H1 (cell line): ENCODE results near the gene QRICH2. TPM values are rescaled to one million over a fixed set of nuclear protein-coding genes. Genes with fewer than 3 reads are reported as not detected.

Source experiments
- BACH1 ChIP-seq: IDR thresholded peaks from 2 replicates; pipeline ENCODE4 v1.6.1; 2012; ENCODE audit warnings: low read length, improper control_type of control experiment
- CBX8 ChIP-seq: fragments of 300-800, 300-1000 bp; sonication (generic); IDR thresholded peaks from 2 replicates; pipeline ENCODE4 v1.7.1; 2016; ENCODE audit warnings: low read depth, low read length, borderline replicate concordance
- CEBPB ChIP-seq: IDR thresholded peaks from 2 replicates; pipeline ENCODE4 v1.6.1; 2012; ENCODE audit warnings: low read depth, low read length
- CREB1 ChIP-seq: IDR thresholded peaks from 2 replicates; pipeline ENCODE4 v1.6.1; 2012; ENCODE audit warnings: inconsistent platforms
- CTBP2 ChIP-seq: IDR thresholded peaks from 2 replicates; pipeline ENCODE4 v1.7.0; 2011; ENCODE audit warnings: borderline replicate concordance, mild to moderate bottlenecking, moderate library complexity, mixed read lengths, low read length; ENCODE audit not compliant: insufficient read depth, insufficient read length
- EGR1 ChIP-seq: IDR thresholded peaks from 2 replicates; pipeline ENCODE4 v1.6.1; 2011; ENCODE audit warnings: low read depth, low read length, borderline replicate concordance
- NRF1 ChIP-seq: IDR thresholded peaks from 2 replicates; pipeline ENCODE4 v1.6.1; 2011; ENCODE audit warnings: mild to moderate bottlenecking, low read depth, low read length, improper control_type of control experiment
- SIN3A ChIP-seq, 2 experiments: IDR thresholded peaks in 1 of 2; conservative IDR thresholded peaks in 1 of 2; 2 replicates each; pipeline ENCODE4 v1.6.1; 2011 to 2012; ENCODE audit warnings: low read length in 2 of 2, improper control_type of control experiment in 1 of 2, low read depth in 1 of 2, mild to moderate bottlenecking in 1 of 2
- SIRT6 ChIP-seq: IDR thresholded peaks from one replicate; pipeline ENCODE4 v1.7.1; 2012; ENCODE audit warnings: low read length, inconsistent platforms
- SP2 ChIP-seq: IDR thresholded peaks from 2 replicates; pipeline ENCODE4 v1.6.1; 2012; ENCODE audit warnings: mild to moderate bottlenecking, low read length, inconsistent platforms
- SP4 ChIP-seq: IDR thresholded peaks from 2 replicates; pipeline ENCODE4 v1.6.1; 2012; ENCODE audit warnings: low read length, inconsistent platforms
- TAF1 ChIP-seq: IDR thresholded peaks from 2 replicates; pipeline ENCODE4 v1.6.1; 2011; ENCODE audit warnings: mild to moderate bottlenecking, low read depth, low read length
- TAF7 ChIP-seq: optimal IDR thresholded peaks from 2 replicates; pipeline ENCODE3; 2011; ENCODE audit warnings: low read depth, mild to moderate bottlenecking, inconsistent platforms, low read length, moderate library complexity, borderline replicate concordance
- TBP ChIP-seq: IDR thresholded peaks from 2 replicates; pipeline ENCODE4 v1.6.1; 2011; ENCODE audit warnings: low read depth, low read length, improper control_type of control experiment
- TCF12 ChIP-seq: IDR thresholded peaks from 2 replicates; pipeline ENCODE4 v1.6.1; 2011; ENCODE audit warnings: low read depth, mild to moderate bottlenecking, low read length
- TEAD4 ChIP-seq: IDR thresholded peaks from 2 replicates; pipeline ENCODE4 v1.6.1; 2012; ENCODE audit warnings: low read depth, low read length, inconsistent platforms, mixed read lengths
- polyA plus RNA-seq, 7 experiments: library from polyadenylated mRNA; depleted of rRNA in 3 of 7; stranded (reverse) in 5 of 7; unstranded in 2 of 7; fragments of >200 nt in 5 of 7; fragments of 200-250 nt in 2 of 7; gene quantifications; 1 replicate in 5 of 7; 2 replicates in 1 of 7; 4 replicates in 1 of 7; pipeline versions ENCODE4 v1.2.1 to v1.2.3, GENCODE V29; 2011 to 2013; ENCODE audit warnings: missing spikeins in 2 of 7, mixed read lengths in 2 of 7
- total RNA-seq: library from RNA; stranded (reverse); fragmentation: NEBNext Ultra II Directional; extraction: Animal tissue kit (Norgen Biotek cat#: 25700); gene quantifications from 2 replicates; pipeline ENCODE4 v1.2.1, GENCODE V29; 2021
- TF ChIP-seq, protein P1 (sequence below): IDR thresholded peaks from 2 replicates; pipeline ENCODE4 v1.6.1; 2012; ENCODE audit warnings: low read length, inconsistent platforms
- TF ChIP-seq, protein P2 (sequence below): IDR thresholded peaks from 2 replicates; pipeline ENCODE4 v1.6.1; 2012; ENCODE audit warnings: inconsistent platforms
- TF ChIP-seq, protein P3 (sequence below): IDR thresholded peaks from 2 replicates; pipeline ENCODE4 v1.6.1; 2012; ENCODE audit warnings: inconsistent platforms
- TF ChIP-seq, protein P4 (sequence below), 3 experiments: IDR thresholded peaks; 1 replicate in 2 of 3; 2 replicates in 1 of 3; pipeline versions ENCODE4 v1.5.1 to v1.6.1; 2011; ENCODE audit warnings: low read length in 3 of 3, mild to moderate bottlenecking in 3 of 3, inconsistent platforms in 2 of 3, low read depth in 1 of 3, moderate library complexity in 1 of 3; ENCODE audit not compliant: insufficient read depth in 1 of 3; ENCODE audit errors: control extremely low read depth in 1 of 3

QRICH2 gene
- total and polyA plus RNA-seq, 2 of the 8 experiments (the other 6 are each of a cell fraction or from before 2014, with no cell fraction given) = 2.8 to 3.8 TPM

DNA sequence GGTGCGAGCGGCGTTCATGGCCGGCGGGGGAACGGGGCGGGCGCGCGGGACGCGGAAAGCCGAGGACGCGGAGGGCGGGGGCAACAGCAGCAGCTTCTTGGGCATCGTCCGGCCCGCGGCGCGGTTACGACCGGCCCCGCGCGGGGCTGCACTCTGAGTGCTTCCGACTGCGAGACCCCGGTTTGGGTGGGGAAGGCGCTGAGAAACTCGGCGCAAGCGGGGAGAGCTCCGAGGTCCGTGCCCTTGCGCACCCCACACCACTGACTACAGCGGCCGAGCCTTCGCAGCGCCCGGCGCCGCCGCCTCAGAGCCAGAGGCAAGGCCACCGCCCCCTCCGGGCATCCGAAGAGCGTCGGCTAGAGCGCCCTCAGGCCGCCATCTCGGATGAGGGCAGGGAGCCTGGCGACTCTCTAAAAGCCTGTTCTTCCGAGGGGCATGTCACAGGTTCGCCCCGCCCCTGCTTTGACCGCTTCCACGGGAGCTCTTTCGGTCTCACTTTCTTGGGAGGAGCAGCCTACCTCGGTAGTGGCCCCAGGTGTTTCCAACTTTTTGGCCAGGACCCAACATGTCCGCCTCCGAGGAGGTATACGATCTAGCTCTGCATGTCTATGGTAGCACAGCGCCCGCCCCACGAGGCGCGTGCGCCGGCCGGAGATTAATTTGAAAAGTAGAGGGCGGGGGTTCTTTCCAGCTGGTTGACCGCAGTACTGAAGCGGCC is 45.7 kb upstream of the QRICH2 start, which contains the start of gene PRPSAP1 (continued):
- TF ChIP-seq NRF1 (peak; percentile 57), TCF12 (no peak), TEAD4 (0 out of 2 replicates have a peak, but pooled peaks have one; percentile 2), BACH1 (no peak), SP2 (peak; percentile 100), TAF7 (peak; percentile 94), CTBP2 (no peak), TAF1 (peak; percentile 99), CBX8 (no peak), TBP (peak; percentile 91), SIRT6 (no peak), SP4 (0 out of 2 replicates have a peak, but pooled peaks have one; percentile 50), CREB1 (peak; percentile 60), CEBPB (no peak), EGR1 (peak; percentile 80), SIN3A (conservative IDR thresholded peaks at IDR 0.05 in 1 of 2, IDR thresholded peaks at IDR 0.05 in 1 of 2; ENCODE audit: low read depth in 1 of 2, low read length in 2 of 2) (peak in 1 of 2 experiments; percentile 39; a peak in 2 of 4 replicates)
- TF ChIP-seq, protein P1, sequence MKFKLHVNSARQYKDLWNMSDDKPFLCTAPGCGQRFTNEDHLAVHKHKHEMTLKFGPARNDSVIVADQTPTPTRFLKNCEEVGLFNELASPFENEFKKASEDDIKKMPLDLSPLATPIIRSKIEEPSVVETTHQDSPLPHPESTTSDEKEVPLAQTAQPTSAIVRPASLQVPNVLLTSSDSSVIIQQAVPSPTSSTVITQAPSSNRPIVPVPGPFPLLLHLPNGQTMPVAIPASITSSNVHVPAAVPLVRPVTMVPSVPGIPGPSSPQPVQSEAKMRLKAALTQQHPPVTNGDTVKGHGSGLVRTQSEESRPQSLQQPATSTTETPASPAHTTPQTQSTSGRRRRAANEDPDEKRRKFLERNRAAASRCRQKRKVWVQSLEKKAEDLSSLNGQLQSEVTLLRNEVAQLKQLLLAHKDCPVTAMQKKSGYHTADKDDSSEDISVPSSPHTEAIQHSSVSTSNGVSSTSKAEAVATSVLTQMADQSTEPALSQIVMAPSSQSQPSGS = peak; percentile 76; the same call in 1 of the 2 replicates
- TF ChIP-seq, protein P2, sequence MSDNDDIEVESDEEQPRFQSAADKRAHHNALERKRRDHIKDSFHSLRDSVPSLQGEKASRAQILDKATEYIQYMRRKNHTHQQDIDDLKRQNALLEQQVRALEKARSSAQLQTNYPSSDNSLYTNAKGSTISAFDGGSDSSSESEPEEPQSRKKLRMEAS = peak; percentile 22
- TF ChIP-seq, protein P3, sequence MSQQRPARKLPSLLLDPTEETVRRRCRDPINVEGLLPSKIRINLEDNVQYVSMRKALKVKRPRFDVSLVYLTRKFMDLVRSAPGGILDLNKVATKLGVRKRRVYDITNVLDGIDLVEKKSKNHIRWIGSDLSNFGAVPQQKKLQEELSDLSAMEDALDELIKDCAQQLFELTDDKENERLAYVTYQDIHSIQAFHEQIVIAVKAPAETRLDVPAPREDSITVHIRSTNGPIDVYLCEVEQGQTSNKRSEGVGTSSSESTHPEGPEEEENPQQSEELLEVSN = peak; percentile 52; the same call in 1 of the 2 replicates
- TF ChIP-seq, protein P4, sequence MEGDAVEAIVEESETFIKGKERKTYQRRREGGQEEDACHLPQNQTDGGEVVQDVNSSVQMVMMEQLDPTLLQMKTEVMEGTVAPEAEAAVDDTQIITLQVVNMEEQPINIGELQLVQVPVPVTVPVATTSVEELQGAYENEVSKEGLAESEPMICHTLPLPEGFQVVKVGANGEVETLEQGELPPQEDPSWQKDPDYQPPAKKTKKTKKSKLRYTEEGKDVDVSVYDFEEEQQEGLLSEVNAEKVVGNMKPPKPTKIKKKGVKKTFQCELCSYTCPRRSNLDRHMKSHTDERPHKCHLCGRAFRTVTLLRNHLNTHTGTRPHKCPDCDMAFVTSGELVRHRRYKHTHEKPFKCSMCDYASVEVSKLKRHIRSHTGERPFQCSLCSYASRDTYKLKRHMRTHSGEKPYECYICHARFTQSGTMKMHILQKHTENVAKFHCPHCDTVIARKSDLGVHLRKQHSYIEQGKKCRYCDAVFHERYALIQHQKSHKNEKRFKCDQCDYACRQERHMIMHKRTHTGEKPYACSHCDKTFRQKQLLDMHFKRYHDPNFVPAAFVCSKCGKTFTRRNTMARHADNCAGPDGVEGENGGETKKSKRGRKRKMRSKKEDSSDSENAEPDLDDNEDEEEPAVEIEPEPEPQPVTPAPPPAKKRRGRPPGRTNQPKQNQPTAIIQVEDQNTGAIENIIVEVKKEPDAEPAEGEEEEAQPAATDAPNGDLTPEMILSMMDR (IDR thresholded peaks at IDR 0.05; ENCODE audit: control extremely low read depth in 1 of 3, insufficient read depth in 1 of 3, low read depth in 1 of 3, low read length in 3 of 3) = peak in 1 of 3 experiments; percentile 2; a peak in 1 of 4 replicates
